Measurements from ENCODE around the gene XRCC6.
A peak's percentile ranks its signal among the peaks of the same experiment; 100 is the strongest.
"Not testable (repeated sequence)": the region's sequence is repeated elsewhere in the genome, so short reads cannot be mapped to it uniquely, and the experiment has no call there.

Gene XRCC6

GRCh38 chr22:41654322-41654721 lies 33.2 kb downstream of the XRCC6 start:
- no peak for DNase-seq

- DNase-seq, result no peak
These were observed 35.5 kb downstream of the XRCC6 start for GRCh38 chr22:41656556-41656955.

- no peak for DNase-seq
These were observed 36.6 kb downstream of the XRCC6 start for GRCh38 chr22:41657709-41658108.

DNA sequence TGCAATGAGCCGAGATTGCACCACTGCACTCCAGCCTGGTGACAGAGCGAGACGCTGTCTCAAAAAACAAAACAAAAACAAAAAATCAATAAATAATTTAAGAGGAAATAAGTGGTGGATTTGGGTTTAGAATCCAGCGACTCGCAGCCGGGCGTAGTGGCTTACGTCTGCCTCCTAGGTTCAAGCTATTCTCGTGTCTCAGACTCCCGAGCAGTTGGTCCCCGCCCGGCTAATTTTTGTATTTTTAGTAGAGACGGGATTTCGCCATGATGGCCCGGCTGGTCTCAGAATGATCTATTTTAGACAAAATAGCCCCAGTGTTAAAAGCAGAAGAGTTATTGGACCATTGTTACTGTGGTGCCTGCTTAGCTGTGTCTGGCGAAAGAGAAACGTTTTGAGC lies 37.8 kb downstream of the XRCC6 start:
- no peak for DNase-seq

GRCh38 chr22:41659941-41660340 lies 38.8 kb downstream of the XRCC6 start:
- DNase-seq, result no peak

DNA sequence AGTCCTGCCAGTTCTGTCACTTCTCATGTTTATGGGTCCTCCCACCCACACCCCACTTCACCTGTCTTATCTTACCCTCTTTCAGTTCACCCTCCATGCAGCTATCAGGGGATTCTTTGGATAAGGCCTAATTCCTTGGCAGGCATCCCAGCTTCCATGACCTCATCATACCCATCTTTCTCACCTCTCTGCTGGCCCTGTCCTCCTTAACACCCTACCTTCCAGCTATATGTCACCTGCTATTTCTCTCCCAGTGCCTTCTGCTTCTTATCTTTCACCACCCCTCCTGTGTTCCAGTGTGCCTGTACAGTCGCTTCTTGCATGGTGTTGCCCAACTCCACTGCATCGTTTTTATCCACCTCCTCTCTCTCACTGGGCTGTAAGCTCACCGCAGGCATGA lies 39.3 kb downstream of the XRCC6 start:
- DNase-seq, result no peak

DNA sequence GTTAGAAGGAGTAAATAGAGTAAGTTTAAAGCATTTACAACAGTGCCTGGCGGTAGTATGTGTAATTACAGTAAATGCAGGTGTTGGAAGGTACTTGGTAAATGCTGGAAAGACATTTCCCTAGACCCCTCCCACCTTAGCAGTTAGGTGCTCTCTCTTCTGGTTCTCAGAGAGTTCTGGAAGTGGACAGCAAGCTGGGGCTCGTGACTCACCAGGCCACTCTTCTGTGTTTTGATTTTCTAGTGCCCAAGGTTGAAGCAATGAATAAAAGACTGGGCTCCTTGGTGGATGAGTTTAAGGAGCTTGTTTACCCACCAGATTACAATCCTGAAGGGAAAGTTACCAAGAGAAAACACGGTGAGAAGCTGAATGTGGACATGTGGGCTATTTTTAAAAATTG lies 40.0 kb downstream of the XRCC6 start:
- DNase-seq, result no peak

- no peak for DNase-seq
These were observed 40.6 kb downstream of the XRCC6 start for GRCh38 chr22:41661713-41662112.

DNA sequence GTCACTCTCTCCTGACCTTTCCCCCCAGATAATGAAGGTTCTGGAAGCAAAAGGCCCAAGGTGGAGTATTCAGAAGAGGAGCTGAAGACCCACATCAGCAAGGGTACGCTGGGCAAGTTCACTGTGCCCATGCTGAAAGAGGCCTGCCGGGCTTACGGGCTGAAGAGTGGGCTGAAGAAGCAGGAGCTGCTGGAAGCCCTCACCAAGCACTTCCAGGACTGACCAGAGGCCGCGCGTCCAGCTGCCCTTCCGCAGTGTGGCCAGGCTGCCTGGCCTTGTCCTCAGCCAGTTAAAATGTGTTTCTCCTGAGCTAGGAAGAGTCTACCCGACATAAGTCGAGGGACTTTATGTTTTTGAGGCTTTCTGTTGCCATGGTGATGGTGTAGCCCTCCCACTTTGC lies 42.5 kb downstream of the XRCC6 start:
- not testable (repeated sequence) for DNase-seq

- no peak for DNase-seq
These were observed 43.4 kb downstream of the XRCC6 start for GRCh38 chr22:41664490-41664889.

- no peak for DNase-seq
These were observed 43.9 kb downstream of the XRCC6 start for GRCh38 chr22:41664951-41665350.

- no peak for DNase-seq
These were observed 48.1 kb downstream of the XRCC6 start for GRCh38 chr22:41668971-41669911.

DNA sequence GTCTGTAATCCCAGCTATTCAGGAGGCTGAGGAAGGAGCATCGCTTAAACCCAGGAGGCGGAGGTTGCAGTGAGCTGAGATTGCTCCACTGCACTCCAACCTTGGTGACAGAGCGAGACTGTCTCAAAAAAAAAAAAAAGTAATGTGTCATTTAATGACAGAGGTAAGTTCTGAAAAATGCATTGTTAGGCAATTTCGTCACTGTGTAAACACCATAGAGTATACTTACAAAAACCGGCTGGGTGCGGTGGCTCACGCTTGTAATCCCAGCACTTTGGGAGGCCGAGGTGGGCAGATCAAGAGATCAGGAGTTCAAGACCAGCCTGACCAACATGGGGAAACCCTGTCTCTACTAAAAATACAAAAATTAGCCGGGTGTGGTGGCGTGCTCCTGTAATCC lies 51.0 kb downstream of the XRCC6 start:
- DNase-seq, result not testable (repeated sequence)

DNA sequence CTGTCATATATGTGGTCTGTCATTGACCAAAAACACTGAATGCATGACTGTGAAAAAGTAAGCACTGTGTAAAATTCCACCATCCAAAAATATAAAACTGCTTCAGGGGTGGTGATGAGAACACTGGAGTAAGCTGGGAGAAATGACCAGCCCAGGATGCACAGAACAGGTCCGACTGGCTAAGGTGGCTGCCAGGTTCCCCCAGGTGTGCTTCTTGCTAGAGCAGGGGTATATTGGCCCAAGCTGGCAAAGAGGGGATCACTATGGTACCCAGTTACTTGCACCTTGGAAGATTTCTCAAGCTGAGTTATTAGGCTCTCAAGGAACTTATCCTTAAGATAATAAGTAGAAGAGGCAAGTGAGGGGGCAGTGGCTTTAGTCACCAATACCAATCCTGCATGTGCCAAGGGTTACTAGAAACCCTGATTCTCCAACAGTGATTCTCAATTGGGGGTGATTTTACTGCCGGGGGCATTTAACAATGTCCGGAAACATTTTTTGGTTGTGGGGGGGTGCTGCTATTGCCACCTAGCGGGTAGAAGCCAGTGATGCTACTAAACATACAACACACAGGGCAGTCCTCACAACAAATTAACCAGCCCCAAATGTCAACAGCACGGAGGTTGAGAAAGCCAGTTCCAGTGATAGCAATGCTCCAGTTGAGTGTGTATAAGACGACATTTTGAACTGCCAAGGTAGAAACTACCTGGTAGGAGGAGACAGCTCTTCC lies 51.9 kb downstream of the XRCC6 start:
- no peak for DNase-seq

- no peak for DNase-seq
These were observed 53.8 kb downstream of the XRCC6 start for GRCh38 chr22:41674846-41675340.

DNA sequence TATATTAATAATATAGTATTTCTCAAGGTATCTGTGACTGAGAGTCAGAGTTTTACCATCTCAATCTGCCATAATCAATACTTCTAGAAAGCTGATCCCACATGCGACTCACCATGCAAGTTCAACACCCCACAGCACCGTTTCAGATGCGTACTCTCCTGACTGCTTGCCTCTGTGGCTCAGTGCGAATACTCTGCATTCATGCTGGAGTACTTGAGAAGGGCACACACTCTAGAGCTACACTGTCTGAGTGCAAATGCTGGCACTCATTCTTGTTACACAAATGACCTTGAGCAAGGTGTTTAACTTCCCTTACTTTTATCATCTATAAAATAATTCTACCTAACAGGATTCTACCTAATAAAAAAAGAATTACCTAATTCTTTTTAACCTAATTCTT lies 55.0 kb downstream of the XRCC6 start:
- DNase-seq, result no peak

GRCh38 chr22:41681616-41682015 lies 60.5 kb downstream of the XRCC6 start:
- DNase-seq, result no peak

DNA sequence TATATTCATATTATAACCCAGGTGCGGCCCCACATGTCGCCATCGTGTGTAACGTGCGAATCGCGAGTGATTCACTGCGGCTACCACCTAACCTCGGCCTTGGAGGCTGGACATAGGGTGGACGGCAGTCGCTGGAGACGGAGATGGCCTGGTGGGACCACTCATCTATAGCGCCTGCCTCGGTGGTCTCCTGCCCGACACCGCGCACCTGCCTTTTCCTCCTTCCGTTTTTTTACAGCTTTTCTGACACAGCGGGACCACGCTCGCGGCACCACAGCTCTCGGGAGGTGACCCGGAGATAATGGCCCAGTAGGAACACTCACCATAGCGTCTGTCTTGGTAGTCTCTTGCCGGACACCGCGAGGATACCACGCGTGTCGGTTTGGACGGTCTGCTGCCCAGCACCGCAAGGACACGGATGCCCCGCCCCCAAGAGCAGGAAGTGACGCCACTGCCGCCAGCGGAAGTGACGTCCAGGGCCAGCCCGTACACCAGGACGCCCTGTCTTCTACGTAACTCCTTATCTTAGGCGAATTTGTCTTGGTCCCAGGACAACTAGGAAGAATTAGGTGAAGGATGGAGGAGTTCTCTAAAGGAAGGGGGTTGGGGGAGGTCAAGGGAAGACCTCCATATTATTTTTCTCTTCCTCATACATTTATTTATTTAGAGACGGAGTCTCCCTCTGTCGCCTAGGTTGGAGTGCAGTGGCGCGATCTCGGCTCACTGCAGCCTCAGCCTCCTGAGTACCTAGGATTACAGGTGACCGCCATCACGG lies 61.1 kb downstream of the XRCC6 start:
- peak; percentile 79 for DNase-seq

DNA sequence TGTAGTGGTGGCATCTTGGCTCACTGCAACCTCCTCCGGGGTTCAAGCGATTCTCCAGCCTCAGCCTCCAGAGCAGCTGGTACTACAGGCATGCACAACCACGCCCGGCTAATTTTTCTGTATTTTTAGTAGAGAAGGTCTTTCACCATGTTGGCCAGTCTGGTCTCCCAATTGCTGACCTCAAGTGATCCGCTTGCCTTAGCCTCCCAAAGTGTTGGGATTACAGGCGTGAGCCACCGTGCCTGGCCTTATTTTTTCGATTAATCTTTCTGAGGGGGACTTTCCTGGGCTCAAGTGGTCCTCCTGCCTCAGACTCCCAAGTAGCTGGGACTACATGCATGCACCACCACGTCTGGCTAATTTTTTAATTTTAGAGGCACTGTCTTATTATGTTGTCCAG lies 62.0 kb downstream of the XRCC6 start:
- no peak for DNase-seq

DNA sequence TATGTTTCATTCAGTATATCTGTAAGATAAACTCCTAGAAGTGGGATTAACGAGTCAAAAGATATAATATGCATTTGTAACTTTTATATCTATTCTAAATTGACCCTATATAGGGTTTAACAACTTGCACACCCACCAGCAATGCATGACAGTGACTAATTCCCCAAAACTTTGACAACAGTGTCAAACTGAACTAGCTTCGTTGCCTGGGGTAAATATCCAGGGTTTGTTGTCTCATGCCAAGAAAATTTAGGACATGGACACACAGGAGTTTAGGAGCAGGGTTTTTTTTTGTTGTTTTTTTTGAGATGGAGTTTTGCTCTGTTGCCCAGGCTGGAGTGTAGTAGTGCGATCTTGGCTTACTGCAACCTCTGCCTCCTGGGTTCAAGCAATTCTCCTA lies 62.5 kb downstream of the XRCC6 start:
- no peak for DNase-seq

DNA sequence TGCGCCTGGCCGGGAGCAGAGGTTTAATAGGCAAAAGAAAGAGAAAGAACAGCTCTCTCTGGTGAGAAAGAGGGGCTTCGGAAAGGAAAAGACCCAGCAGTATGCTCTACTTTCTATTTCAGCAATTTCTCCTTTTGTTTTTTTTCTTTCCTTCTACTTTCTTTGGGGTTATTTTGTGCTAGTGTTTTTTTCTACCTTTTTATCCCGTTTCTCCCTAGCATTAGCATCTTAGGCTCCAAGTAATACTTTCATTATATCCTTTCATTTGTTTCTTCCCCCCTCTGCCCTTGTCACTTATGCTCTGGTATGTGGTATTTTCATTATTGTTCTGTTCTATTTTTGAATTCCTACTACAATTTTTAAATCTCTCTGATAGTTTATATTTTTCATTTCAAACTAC lies 63.1 kb downstream of the XRCC6 start:
- DNase-seq, result no peak

DNA sequence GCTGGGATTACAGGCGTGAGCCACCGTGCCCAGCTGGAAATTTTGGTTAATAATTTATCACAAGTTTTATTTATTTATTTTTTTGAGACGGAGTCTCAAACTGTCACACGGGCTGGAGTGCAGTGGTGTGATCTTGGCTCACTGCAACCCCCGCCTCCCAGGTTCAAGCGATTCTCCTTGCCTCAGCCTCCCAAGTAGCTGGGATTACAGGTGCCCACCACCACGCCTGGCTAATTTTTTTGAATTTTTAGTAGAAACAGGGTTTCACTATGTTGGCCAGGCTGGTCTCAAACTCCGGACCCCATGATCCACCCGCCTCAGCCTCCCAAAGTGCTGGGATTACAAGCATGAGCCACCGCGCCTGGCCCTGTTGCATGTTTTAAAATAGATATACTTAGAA lies 65.8 kb downstream of the XRCC6 start:
- not testable (repeated sequence) for DNase-seq

DNA sequence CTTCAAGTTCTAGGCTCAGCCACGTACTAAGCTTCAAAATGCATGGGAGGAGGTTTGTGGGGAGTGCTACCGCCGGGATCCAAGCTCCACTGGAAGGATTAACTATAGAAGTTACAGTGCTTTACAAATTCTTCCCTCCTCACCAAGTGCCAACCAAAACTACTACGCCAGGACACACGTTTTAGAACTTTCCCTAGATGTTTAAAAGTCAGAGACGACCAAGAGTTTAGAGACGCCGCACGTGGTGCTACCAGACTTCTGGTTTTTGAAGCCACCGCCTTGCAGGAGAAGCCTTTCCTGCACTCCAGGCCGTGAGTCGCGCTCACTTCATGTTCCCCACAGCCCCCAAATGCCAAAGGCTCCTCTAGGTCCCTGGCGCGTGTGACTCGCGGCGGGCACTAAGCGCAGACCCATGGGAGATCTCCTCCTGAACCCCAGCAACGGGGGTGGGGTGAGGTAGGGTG lies 66.8 kb downstream of the XRCC6 start:
- DNase-seq, result no peak
